H1 (cell line): ENCODE results near the gene KRTAP5-4. TPM values are rescaled to one million over a fixed set of nuclear protein-coding genes. Genes with fewer than 3 reads are reported as not detected.
"Not testable (repeated sequence)": the region's sequence is repeated elsewhere in the genome, so short reads cannot be mapped to it uniquely, and the experiment has no call there.

Experiments used
- CTCF ChIA-PET: fragments of 300-600 bp; sonication (Branson Sonifier 250); formaldehyde crosslinking; loops from one replicate; lab custom pipeline; 2021; ENCODE audit not compliant: partially characterized antibody; lab: Charles Lee
- POLR2A ChIA-PET: fragments of 300-600 bp; sonication (Branson Sonifier 250); formaldehyde crosslinking; loops from one replicate; lab custom pipeline; 2021; ENCODE audit warnings: inconsistent platforms; ENCODE audit not compliant: partially characterized antibody; lab: Charles Lee
- DNase-seq, 2 experiments: peaks; one replicate each; pipeline versions ENCODE4 v3.0.0 to v3.0.0-alpha.2; 2010 to 2022; ENCODE audit warnings: low spot score in 2 of 2, low read depth in 1 of 2, mixed read lengths in 1 of 2
- FAIRE-seq: peaks from 2 replicates; lab custom pipeline; 2011; peaks lifted over from hg19 to GRCh38; lab: Jason Lieb, UNC
- H2AFZ ChIP-seq: 2 replicates; pipeline ENCODE4 v1.8.1; 2012; ENCODE audit warnings: low read length, inconsistent platforms
- H2AK5ac ChIP-seq: 2 replicates; pipeline ENCODE4 v1.6.1; 2013; ENCODE audit warnings: low read depth, low read length
- H2BK120ac ChIP-seq: replicated peaks from 2 replicates; pipeline ENCODE3; 2013; ENCODE audit warnings: low read depth, low read length, inconsistent platforms
- H2BK12ac ChIP-seq: 2 replicates; pipeline ENCODE4 v1.6.1; 2013; ENCODE audit warnings: low read depth, low read length
- H2BK15ac ChIP-seq: 2 replicates; pipeline ENCODE4 v1.6.1; 2013; ENCODE audit warnings: low read length
- H2BK20ac ChIP-seq: 2 replicates; pipeline ENCODE4 v1.6.1; 2013; ENCODE audit warnings: low read length
- H2BK5ac ChIP-seq: 2 replicates; pipeline ENCODE4 v1.6.1; 2013; ENCODE audit warnings: low read depth, low read length
- H3K14ac ChIP-seq: 2 replicates; pipeline ENCODE4 v1.6.1; 2013; ENCODE audit warnings: inconsistent platforms; ENCODE audit not compliant: insufficient read length
- H3K18ac ChIP-seq: 2 replicates; pipeline ENCODE4 v1.6.1; 2013; ENCODE audit warnings: low read length; ENCODE audit errors: extremely low read depth
- H3K23ac ChIP-seq: 2 replicates; pipeline ENCODE4 v1.6.1; 2013; ENCODE audit warnings: inconsistent platforms; ENCODE audit not compliant: insufficient read length
- H3K23me2 ChIP-seq: 2 replicates; pipeline ENCODE4 v1.6.1; 2013; ENCODE audit warnings: low read depth, low read length
- H3K27ac ChIP-seq: 2 replicates; pipeline ENCODE4 v1.6.1; 2011; ENCODE audit warnings: low read depth, low read length, inconsistent platforms
- H3K27me3 ChIP-seq, 4 experiments: replicated peaks in 1 of 4; 1 replicate in 1 of 4; 2 replicates in 3 of 4; pipeline versions ENCODE4 v1.6.1 to v1.8.1; 2011 to 2013; ENCODE audit warnings: low read length in 3 of 4, mild to moderate bottlenecking in 3 of 4, inconsistent platforms in 2 of 4, mixed read lengths in 2 of 4, moderate library complexity in 1 of 4; ENCODE audit not compliant: control insufficient read depth in 3 of 4, insufficient read depth in 3 of 4; ENCODE audit errors: extremely low read depth in 1 of 4
- H3K36me3 ChIP-seq, 4 experiments: 2 replicates each; pipeline versions ENCODE4 v1.6.1 to v1.8.1; 2011 to 2013; ENCODE audit warnings: mild to moderate bottlenecking in 4 of 4, low read length in 3 of 4, moderate library complexity in 2 of 4, control low read depth in 1 of 4, inconsistent platforms in 1 of 4; ENCODE audit not compliant: insufficient read depth in 4 of 4, control insufficient read depth in 2 of 4
- H3K4ac ChIP-seq: replicated peaks from 2 replicates; pipeline ENCODE3; 2013; ENCODE audit warnings: low read length, low read depth, mixed read lengths, inconsistent platforms; ENCODE audit not compliant: insufficient read length
- H3K4me1 ChIP-seq, 4 experiments: replicated peaks in 1 of 4; 1 replicate in 1 of 4; 2 replicates in 3 of 4; pipeline versions ENCODE4 v1.6.1 to v1.8.1; 2011 to 2013; ENCODE audit warnings: low read length in 3 of 4, inconsistent platforms in 2 of 4, mixed read lengths in 1 of 4; ENCODE audit not compliant: insufficient read depth in 4 of 4, control insufficient read depth in 3 of 4
- H3K4me2 ChIP-seq, 2 experiments: 2 replicates each; pipeline versions ENCODE4 v1.6.1 to v1.8.1; 2011 to 2013; ENCODE audit warnings: low read depth in 2 of 2, low read length in 2 of 2, control low read depth in 1 of 2, inconsistent platforms in 1 of 2, mild to moderate bottlenecking in 1 of 2; ENCODE audit not compliant: insufficient read depth in 1 of 2
- H3K4me3 ChIP-seq, 4 experiments: fragments of 200-600, 300-600 bp in 1 of 4; sonication (generic), shearing (Covaris generic), sonication (Bioruptor Twin) in 1 of 4; 2 replicates each; pipeline versions ENCODE4 v1.5.1 to v1.8.1; 2011 to 2016; ENCODE audit warnings: low read length in 4 of 4, low read depth in 3 of 4, control low read depth in 2 of 4, inconsistent platforms in 2 of 4, mild to moderate bottlenecking in 2 of 4, mixed read lengths in 1 of 4, moderate library complexity in 1 of 4; ENCODE audit not compliant: insufficient read depth in 2 of 4; ENCODE audit errors: extremely low read depth in 1 of 4
- H3K56ac ChIP-seq: replicated peaks from 2 replicates; pipeline ENCODE3; 2013; ENCODE audit warnings: low read depth, mild to moderate bottlenecking, mixed read lengths, low read length, inconsistent platforms; ENCODE audit not compliant: insufficient read length
- H3K79me1 ChIP-seq: 2 replicates; pipeline ENCODE4 v1.6.1; 2013; ENCODE audit warnings: low read depth, low read length, control low read depth
- H3K79me2 ChIP-seq, 2 experiments: 2 replicates each; pipeline versions ENCODE4 v1.6.1 to v1.8.1; 2012 to 2013; ENCODE audit warnings: low read length in 2 of 2, mild to moderate bottlenecking in 2 of 2, inconsistent platforms in 1 of 2; ENCODE audit not compliant: insufficient read depth in 2 of 2, control insufficient read depth in 1 of 2
- H3K9ac ChIP-seq, 4 experiments: replicated peaks in 1 of 4; 1 replicate in 1 of 4; 2 replicates in 3 of 4; pipeline versions ENCODE4 v1.6.1 to v1.8.1; 2011 to 2013; ENCODE audit warnings: low read depth in 3 of 4, low read length in 3 of 4, control low read depth in 2 of 4, mild to moderate bottlenecking in 2 of 4, moderate library complexity in 2 of 4, inconsistent platforms in 1 of 4; ENCODE audit errors: extremely low read depth in 1 of 4
- H3K9me3 ChIP-seq, 2 experiments: 2 replicates each; pipeline versions ENCODE4 v1.6.1 to v1.8.1; 2012 to 2013; ENCODE audit warnings: mild to moderate bottlenecking in 2 of 2, moderate library complexity in 2 of 2, control low read depth in 1 of 2, inconsistent platforms in 1 of 2, low read depth in 1 of 2, low read length in 1 of 2, mixed read lengths in 1 of 2; ENCODE audit not compliant: insufficient read depth in 2 of 2
- H4K20me1 ChIP-seq, 2 experiments: replicated peaks in 1 of 2; 2 replicates each; pipeline versions ENCODE3 to v1.8.1; 2011 to 2013; ENCODE audit warnings: inconsistent platforms in 2 of 2, low read length in 2 of 2, mild to moderate bottlenecking in 1 of 2; ENCODE audit not compliant: insufficient read depth in 2 of 2, control insufficient read depth in 1 of 2
- H4K5ac ChIP-seq: 2 replicates; pipeline ENCODE4 v1.6.1; 2013; ENCODE audit warnings: low read length, low read depth, mixed read lengths, inconsistent platforms; ENCODE audit not compliant: insufficient read length
- H4K8ac ChIP-seq: 2 replicates; pipeline ENCODE4 v1.8.0; 2013; ENCODE audit warnings: mild to moderate bottlenecking, moderate library complexity, low read length, inconsistent platforms; ENCODE audit not compliant: insufficient read depth; ENCODE audit errors: extremely low read depth
- H4K91ac ChIP-seq: replicated peaks from 2 replicates; pipeline ENCODE3; 2013; ENCODE audit warnings: low read length, mixed read lengths, inconsistent platforms; ENCODE audit not compliant: insufficient read length
- WGBS, 2 experiments: shearing (Covaris generic) in 1 of 2; methylation state at CpG; one replicate each; pipeline versions ENCODE4 v1.1.6 to v1.1.7; 2013 to 2015; ENCODE audit warnings: low lambda C conversion rate in 2 of 2, mixed read lengths in 2 of 2, inconsistent platforms in 1 of 2, low coverage in 1 of 2, missing lambda C conversion rate in 1 of 2; ENCODE audit not compliant: insufficient replicate concordance in 2 of 2, insufficient coverage in 1 of 2, insufficient read length in 1 of 2; ENCODE audit errors: extremely low coverage in 1 of 2, missing lambda C conversion rate in 1 of 2; 5-methylcytosine and 5-hydroxymethylcytosine counted together
- polyA plus RNA-seq, 7 experiments: library from polyadenylated mRNA; depleted of rRNA in 3 of 7; stranded (reverse) in 5 of 7; unstranded in 2 of 7; fragments of >200 nt in 5 of 7; fragments of 200-250 nt in 2 of 7; gene quantifications; 1 replicate in 5 of 7; 2 replicates in 1 of 7; 4 replicates in 1 of 7; pipeline versions ENCODE4 v1.2.1 to v1.2.3, GENCODE V29; 2011 to 2013; ENCODE audit warnings: missing spikeins in 2 of 7, mixed read lengths in 2 of 7
- total RNA-seq: library from RNA; stranded (reverse); fragmentation: NEBNext Ultra II Directional; extraction: Animal tissue kit (Norgen Biotek cat#: 25700); gene quantifications from 2 replicates; pipeline ENCODE4 v1.2.1, GENCODE V29; 2021

The KRTAP5-4 gene
- total and polyA plus RNA-seq, 2 of the 8 experiments (the other 6 are each of a cell fraction or from before 2014, with no cell fraction given) = not detected

DNA sequence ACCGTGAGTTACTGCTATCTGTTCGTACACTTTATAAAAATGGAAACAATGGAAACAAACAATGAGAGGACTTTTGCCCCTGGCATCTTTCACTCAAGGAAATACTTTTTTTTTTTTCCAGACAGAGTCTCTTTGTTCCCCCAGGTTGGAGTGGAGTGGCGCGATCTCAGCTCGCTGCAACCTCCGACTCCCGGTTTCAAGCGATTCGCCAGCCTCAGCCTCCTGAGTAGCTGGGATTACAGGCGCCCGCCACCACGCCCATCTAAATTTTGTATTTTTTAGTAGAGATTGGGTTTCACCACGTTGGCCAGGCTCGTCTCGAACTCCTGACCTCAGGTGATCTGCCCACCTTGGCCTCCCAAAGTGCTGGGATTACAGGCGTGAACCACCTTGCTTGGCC is 46.2 kb downstream of the KRTAP5-4 start:
- not testable (repeated sequence) for H3K56ac ChIP-seq, H3K23ac ChIP-seq, H3K36me3 ChIP-seq, H3K9me3 ChIP-seq, H2BK120ac ChIP-seq, H3K23me2 ChIP-seq, H4K20me1 ChIP-seq, H3K14ac ChIP-seq, H3K4me3 ChIP-seq, H4K91ac ChIP-seq, H3K18ac ChIP-seq, H3K27ac ChIP-seq, DNase-seq, H2BK12ac ChIP-seq, H4K5ac ChIP-seq, H3K4me2 ChIP-seq, H3K4ac ChIP-seq, H3K79me1 ChIP-seq, H4K8ac ChIP-seq, H2BK5ac ChIP-seq, H2BK20ac ChIP-seq, FAIRE-seq, H2BK15ac ChIP-seq, H2AFZ ChIP-seq, H3K9ac ChIP-seq, H2AK5ac ChIP-seq, H3K79me2 ChIP-seq
- ChIA-PET CTCF (interaction anchor here (0.6 to 8.2 kb wide), 12 partner anchors 11 to 635 kb away, joined by 3 to 144 read pairs (median 12); partner anchors contain the start of genes KRTAP5-2 and KRTAP5-5), POLR2A (interaction anchor here (0.6 kb wide), 1 partner anchor 28 kb away, joined by 3 read pairs; no protein-coding TSS in a partner anchor)
- 87% methylated on average over 16 of the region's 16 CpGs; no CpG with 5 or more reads in 1 of the 2 experiments for WGBS, 2 experiments
- H3K27me3 ChIP-seq = peaks cover 18 to 41% (median 37%) of the 10 kb centered on the region in 4 experiments
- H3K4me1 ChIP-seq = peaks cover 0 to 20% (median 11%) of the 10 kb centered on the region in 4 experiments; a peak in 6 of 7 replicates
